RWPE1 (cell line): ENCODE measurements around the gene BRSK1.

Experiments used
- CTCF ChIA-PET: fragments of 350-600 bp; sonication (Branson Sonifier 250); formaldehyde crosslinking; extraction: SDS; loops from one replicate; lab custom pipeline; 2021; lab: Yijun Ruan, JAX
- POLR2A ChIA-PET: fragments of 400-600 bp; formaldehyde crosslinking; extraction: SDS; loops from one replicate; lab custom pipeline; 2020; ENCODE audit warnings: antibody characterized with exemption; ENCODE audit not compliant: low non-redundant PET; lab: Yijun Ruan, JAX
- DNase-seq: peaks from one replicate; pipeline ENCODE4 v3.0.0; 2012; ENCODE audit warnings: low spot score
- H3K27ac ChIP-seq: fragments of 450-650 bp; 2 replicates; pipeline ENCODE4 v1.5.1; 2017
- TF ChIP-seq, protein P1 (sequence below): fragments of 450-650 bp; conservative IDR thresholded peaks from 2 replicates; pipeline ENCODE4 v1.5.1; 2017; ENCODE audit warnings: low read depth, mild to moderate bottlenecking

Gene BRSK1

DNA sequence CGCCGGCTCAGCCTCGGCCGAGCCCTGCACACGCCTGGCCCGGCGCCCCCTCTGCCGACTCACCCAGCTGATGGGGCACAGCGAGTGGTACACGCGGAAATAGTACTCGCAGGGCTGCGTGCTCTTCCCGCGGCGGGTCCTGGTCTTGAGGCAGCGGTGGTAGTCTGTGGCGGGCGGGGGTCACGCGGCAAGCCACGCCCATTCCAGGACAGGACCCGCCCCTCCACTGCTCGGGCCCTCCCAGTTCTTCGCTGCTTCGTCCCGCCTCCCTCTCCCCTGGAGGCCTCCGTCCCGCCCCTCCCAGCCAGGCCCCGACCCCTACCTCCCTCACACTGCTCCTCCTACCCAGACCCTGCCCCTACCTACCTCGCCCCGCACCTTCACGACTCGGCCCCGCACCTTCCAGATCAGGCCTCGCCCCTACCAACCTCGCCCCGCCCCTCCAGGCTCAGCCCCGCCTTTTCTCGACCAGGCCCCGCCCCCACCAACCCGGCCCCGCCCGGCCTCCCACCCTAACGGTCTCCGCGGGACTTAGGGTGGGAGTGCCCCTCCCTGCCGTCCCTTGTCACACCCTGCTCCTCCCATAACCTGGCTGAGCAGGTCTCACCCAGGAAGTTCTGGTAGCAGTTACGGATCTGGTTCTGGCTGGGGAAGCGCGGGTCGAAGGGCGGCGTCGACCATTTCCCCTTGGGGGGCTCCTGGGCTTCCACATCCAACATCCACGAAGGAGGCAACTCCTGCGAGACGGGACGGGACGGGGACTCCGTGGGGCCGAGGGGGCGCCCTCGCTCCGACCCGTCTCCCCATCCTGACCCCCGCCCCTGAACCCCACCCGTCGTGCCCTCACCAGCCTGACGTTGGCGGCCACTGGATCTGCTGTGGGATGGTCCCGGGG is 70.3 kb downstream of the BRSK1 start:
- H3K27ac ChIP-seq: peak overlapping the region; percentile 97
- TF ChIP-seq, protein P1, sequence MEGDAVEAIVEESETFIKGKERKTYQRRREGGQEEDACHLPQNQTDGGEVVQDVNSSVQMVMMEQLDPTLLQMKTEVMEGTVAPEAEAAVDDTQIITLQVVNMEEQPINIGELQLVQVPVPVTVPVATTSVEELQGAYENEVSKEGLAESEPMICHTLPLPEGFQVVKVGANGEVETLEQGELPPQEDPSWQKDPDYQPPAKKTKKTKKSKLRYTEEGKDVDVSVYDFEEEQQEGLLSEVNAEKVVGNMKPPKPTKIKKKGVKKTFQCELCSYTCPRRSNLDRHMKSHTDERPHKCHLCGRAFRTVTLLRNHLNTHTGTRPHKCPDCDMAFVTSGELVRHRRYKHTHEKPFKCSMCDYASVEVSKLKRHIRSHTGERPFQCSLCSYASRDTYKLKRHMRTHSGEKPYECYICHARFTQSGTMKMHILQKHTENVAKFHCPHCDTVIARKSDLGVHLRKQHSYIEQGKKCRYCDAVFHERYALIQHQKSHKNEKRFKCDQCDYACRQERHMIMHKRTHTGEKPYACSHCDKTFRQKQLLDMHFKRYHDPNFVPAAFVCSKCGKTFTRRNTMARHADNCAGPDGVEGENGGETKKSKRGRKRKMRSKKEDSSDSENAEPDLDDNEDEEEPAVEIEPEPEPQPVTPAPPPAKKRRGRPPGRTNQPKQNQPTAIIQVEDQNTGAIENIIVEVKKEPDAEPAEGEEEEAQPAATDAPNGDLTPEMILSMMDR: no peak
- peak; percentile 89 for DNase-seq
- POLR2A ChIA-PET: interaction anchor here (0.5 to 0.6 kb wide), 2 partner anchors 14 to 30 kb away, joined by 3 to 4 read pairs; partner anchors contain the start of gene TMEM238
- CTCF ChIA-PET: interaction anchor here (1.0 kb wide), 1 partner anchor 53 kb away, joined by 3 read pairs; no protein-coding TSS in a partner anchor

DNA sequence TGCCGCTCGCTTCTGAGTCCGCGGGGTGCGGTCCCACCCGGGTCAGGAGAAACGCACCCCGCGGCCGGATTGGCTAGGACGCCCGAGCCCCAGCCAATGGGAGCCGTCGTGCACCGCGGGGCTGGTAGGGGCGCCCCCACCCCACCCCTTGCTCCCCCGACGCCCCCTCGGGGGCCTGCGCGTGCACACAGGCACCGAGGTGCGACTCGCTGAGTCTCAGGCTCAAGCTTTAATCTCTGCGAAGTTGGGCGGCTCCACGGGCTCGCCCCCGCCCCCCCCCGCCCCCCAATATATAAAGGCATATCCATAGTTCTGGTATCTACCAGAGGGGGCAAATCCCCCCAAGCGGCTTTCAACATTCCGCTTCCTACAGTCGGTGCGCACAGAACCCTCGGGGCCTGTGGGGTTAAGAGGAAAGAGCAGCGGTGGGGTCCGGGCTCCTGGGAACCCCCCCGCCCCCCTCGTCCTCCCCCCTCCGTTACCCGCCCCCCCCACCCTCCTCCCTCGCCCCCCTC is 71.0 kb downstream of the BRSK1 start, which contains the start of gene COX6B2:
COX6B2 (minus strand) TSS at position 22 of the 515 bp plus-strand sequence. CDS start 198 bp downstream, outside the sequence.
- DNase-seq: no peak
- TF ChIP-seq, protein P1: no peak
- POLR2A ChIA-PET: interaction anchor here (1.2 kb wide), 1 partner anchor 16 kb away, joined by 4 read pairs; no protein-coding TSS in a partner anchor
- CTCF ChIA-PET: interaction anchor here (0.5 kb wide), 1 partner anchor 195 kb away, joined by 3 read pairs; no protein-coding TSS in a partner anchor
- H3K27ac ChIP-seq: peak within 1 kb of the TSS; percentile 97

DNA sequence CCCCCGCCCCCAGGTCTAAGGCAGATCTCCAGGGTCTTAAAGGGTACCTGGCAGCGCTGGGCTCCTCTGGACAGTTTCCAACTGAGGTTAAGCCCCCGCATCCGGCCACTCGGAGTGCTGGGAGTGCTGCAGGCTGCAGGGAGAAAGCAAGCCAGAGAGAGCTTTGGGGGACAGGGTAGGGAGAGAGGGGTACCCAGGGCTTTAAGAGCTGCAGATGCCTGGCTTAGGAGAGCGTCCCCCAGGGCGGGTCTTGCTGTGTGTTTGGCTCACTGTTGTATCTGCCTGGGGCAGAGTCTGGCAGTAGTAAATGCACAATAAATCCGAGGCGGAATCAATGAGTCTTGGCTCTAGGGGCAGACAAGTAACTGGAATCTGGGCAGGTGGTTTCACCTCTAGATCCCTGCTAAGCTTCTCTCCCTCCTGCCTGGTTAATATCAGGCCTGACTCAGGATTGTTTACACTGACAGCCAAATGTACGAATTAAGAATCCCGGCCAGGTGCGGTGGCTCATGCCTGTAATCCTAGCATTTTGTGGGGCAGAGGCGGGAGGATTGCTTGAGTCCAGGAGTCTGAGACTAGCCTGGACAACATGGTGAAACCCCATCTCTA is 71.5 kb downstream of the BRSK1 start:
- CTCF ChIA-PET: interaction anchor here (0.5 to 0.6 kb wide), 2 partner anchors 54 to 195 kb away, joined by 3 read pairs; no protein-coding TSS in a partner anchor
- TF ChIP-seq, protein P1: no peak
- DNase-seq: no peak
- POLR2A ChIA-PET: interaction anchor here (1.2 kb wide), 1 partner anchor 16 kb away, joined by 4 read pairs; no protein-coding TSS in a partner anchor
- peak overlapping the region; percentile 97 for H3K27ac ChIP-seq

DNA sequence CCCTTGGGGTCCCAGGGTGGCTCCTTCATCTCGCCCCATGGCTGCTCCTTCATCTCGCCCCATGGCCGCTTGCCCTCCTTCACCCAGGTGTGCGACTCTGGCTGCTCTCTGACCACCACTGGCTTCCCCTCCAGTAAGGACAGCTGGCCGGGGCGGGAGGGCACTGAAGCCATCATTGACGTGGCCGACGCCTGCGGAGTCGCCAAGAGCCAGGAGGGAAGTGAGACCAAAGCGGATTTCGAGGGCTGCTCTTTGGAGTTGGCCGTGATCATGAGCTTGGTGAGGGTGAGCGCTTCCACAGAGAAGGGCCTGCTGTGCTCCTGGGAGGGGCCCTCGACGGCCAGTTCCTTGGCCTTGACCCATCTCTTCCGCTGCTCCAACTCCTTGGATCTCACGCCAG is 74.7 kb downstream of the BRSK1 start:
- ChIA-PET POLR2A (no interaction called here), CTCF (no interaction called here)

DNA sequence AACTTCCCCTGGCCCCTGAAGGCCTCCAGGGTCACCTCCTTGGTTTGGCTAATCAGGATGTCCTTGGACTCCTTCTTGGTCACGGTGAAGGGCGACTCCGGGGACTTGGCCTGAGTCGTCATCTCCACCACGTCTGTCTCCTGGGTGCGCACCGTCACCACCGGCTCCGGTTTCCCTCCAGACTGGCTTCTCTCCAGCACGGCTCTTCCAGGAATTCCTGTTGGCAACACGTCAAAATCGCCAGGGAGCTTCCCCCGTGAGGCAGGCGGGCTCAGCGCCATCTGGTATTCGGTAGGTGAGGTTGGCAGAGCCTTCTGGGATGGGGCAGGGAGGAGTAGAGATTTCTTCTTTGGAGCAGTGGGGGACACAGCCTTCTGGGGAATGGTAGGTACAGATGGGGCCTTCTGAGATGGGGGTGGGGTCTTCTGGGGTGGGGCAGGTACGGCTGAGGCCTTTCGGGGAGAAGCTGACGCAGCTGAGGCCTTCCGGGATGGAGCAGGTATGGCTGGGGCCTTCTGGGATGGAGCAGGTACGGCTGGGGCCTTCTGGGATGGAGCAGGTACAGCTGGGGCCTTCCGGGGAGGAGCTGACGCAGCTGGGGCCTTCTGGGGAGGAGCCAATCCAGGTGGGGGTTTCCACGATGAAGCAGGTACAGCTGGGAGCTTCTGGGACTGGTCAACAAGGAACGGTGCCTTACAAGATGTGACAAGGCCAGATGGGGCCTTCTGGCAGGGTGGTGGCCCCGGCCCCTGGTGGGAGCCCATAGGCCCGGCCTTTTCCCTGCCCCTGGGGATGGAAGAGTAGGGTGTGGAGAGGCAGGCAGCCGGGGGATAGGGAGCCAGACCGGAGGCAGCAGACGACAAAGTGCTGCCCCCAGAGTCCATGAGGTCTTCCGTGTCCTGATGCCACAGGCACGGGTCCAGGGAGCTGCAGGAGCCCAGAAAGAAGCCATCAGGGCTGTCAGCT is 75.4 kb downstream of the BRSK1 start:
- peak overlapping the region; percentile 7; the same call in 1 of the 2 replicates for H3K27ac ChIP-seq
- DNase-seq: no peak
- ChIA-PET CTCF (interaction anchor here (0.6 to 0.7 kb wide), 2 partner anchors 25 to 192 kb away, joined by 4 to 5 read pairs; partner anchors contain the start of gene TMEM238), POLR2A (interaction anchor here (0.7 kb wide), 1 partner anchor 933 kb away, joined by 5 read pairs; no protein-coding TSS in a partner anchor)
- TF ChIP-seq, protein P1: no peak

More for the DNA sequence above, 74.7 kb downstream of the BRSK1 start:
- no peak overlapping the region for H3K27ac ChIP-seq
- DNase-seq: no peak
- TF ChIP-seq, protein P1: no peak
